NCI-H2171 (cell line): Measurements from ENCODE around the gene C14orf180.
"Not testable (repeated sequence)": the region's sequence is repeated elsewhere in the genome, so short reads cannot be mapped to it uniquely, and the experiment has no call there.

Source experiments
- DNase-seq: peaks from one replicate; lab custom pipeline; 2025; lab: John Stamatoyannopoulos, UW

C14orf180 gene

DNA sequence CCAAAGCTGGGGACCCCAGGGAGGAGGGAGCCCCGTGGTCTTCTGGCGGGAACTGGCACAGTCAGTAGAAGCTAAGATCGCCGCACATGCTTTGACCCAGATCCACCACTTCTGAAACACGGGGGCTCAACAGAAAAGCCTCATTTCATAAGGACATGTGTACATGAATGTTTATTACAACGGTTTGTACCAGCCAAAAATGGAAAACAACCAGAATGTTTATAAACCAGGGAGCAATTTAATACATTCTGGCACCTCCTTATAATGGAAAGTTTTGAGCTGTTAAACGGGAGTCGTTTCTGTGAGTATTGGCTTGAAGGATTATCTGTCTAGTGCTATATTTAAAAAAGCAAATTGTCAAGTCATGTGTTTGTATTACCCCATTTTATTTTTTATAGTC lies 32.3 kb downstream of the C14orf180 start:
- no peak for DNase-seq

DNA sequence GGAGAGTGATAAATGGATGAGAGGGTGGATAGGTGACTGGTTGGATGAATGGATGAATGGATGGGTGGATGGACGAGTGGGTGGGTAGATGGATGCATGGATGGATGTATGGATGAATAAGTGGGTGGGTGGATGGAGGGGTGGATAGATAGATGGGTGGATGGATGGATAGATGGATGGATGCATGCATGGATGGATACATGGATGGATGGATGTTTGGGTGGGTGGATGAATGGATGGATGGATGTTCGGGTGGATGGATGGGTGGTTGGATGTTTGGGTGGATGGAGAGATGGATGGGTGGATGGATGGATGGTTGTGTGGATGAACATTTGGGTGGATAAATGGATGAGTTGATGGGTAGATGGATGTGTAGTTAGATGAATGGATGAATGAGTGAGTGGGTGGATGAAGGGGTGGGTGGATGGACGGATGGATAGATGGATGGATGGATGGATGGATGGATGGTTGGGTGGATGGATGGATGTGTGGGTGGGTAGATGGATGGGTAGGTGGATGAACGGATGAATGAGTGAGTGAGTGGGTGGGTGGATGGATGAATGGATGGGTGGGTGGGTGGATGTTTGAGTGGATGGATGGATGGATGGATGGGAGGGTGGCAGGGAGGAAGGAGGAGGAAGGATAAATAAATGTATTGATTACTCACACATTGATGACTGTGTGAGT lies 34.7 kb downstream of the C14orf180 start:
- no peak for DNase-seq

DNA sequence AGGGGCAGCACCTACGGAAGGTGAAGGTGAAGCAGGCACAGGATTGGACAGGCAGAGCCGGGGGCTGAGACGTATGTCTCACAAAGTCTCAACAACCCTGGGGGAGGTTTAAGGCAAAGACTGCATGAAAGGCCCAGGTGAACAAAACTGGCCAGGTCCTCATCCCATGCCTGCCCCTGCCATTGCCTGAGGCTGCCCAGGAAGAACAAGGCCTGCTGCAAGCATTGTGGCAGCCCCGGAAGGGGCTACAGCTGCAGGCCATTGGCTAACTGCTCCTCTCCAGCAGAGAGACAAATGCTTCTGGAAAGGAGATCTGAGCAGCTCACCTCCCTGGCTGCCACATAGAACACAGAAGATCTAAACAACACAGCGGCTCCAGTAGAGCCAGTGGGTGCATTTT lies 45.4 kb downstream of the C14orf180 start:
- no peak for DNase-seq

DNA sequence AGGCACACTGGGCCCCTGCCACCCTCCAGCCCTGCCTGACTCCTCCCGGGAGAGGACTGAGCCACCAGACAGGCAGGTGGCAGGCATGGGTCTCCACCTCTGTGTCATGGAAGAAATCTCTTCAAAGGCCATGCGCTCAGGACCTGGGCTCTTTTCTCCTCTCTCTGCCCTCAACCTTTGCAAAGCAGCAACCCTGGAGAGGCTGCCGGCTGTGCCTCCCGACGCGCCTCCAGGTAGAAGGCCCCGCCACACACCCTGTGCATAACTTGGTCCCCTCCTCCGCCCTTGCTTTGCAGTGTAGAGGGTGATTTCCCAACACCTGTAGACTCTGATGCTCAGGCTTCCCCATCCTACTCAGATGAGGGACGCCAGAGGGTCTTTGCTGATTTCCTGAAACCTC lies 53.2 kb downstream of the C14orf180 start:
- no peak for DNase-seq

DNA sequence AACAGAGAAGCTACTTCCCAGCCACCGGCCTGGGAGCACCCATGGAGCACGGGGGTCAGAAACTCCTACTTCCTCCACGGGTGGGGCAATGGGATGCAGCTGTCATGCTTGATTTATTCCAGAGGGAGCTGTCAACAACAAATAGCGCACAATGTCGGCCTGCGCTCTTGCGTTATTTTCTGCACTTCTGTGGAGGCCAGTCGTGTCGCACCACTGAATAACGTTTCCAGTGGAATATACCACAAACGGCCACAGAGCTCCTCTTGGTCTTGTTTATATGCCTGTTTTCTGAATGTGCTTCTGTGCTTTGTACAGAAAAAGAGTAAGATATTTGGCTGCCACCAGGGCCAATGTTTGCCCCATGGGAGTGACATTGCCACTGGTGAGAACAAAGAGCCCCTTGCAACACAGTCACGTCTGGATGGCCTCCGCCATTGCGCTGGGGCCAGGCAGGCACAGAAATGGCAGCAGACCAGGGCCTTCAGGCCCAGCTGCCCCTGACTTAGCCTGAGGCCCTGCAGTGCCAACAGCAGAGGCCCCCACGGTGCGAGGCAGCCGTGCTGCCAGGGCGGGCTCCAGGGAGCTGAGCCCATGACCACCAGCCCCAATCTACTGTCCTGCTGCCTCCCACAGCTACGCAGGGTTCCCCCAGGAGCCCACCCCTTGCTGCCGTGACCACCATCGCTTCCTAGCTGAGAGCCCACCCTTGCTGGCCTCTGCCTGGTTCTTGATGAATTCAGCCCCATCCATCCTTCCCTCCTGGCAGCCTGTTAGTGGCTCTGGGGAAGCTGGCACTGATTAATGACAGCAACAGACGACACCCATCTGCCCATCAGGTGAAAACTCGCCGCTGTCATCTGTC lies 53.9 kb downstream of the C14orf180 start:
- no peak for DNase-seq

DNA sequence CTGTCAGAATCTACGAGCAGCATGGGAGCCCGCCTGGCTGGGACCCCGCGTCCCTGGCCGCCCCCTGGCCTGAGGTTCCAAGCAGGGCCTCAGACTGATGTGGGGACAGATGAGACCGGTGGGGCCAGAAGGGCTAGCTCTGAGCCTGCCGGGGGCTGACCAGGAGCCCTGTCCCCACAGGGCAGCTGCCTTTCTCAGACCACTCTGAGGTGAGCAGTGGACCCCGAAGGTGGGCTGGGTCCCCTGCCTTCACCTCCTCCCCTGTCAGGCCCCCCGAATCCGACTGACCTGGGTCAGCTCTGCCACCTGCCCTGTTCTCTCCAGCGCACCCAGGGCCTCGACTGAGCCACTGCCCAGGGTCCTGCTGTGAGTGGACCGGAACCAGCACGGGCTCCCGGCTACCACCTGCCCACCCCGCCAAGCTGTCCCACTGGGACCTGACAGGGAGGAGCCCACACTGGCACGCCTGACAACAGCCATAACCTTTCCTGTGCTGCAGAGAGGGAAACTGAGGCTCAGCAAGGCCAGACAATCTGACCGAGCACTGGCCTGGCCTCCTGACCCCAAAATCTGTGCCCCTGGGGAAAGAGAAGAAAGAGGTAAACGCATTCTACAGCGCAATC lies 54.7 kb downstream of the C14orf180 start:
- DNase-seq = no peak

DNA sequence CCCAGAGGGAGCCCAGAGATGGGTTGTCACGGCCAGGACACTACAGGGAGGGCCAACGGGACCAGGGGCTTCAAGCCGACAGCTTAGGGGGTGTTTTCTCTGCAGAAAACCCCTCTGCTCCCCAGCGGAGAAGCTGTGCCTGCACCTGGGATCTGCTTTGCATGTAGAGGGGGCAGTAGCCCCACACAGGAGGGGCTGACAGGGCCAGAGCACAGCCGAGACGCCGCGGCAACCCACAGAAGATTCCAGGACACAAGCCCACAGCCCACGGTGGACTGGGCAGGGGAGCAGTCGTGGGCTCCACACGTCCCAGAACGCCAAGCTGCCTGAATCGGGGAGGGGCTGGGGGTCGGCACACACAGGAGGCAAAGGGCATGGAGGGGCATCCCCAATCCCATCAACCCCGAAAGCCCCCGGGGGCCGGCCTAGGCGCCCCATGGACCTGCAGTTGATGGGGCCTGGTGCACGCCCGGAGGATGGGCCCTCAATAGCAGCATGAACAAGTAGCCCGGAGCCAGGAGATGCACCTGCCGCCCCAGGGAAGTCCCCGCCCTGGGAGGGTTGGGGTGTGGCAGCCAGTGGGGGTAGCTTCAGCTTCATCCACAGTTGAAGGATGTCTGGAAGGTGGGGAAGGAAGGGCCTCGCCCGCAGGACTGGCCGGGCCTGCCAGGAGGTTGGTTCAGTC lies 55.5 kb downstream of the C14orf180 start:
- no peak for DNase-seq

DNA sequence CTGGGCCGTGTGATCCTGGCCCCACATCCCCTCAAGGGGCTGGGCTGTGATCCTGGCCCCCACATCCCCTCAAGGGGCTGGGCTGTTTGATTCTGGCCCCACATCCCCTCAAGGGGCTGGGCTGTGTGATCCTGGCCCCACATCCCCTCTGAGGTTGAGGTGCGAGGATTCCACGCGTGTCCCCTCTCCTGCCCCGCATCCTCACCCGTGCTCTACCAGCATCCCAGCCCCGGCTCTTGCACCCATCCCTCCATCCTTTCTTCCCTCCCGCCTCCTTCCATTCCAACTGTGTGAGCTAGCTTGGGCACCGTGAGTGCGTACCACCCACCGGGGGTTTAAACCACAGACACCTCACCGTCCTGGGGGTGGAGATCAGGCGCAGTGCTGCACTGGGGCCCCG lies 56.2 kb downstream of the C14orf180 start:
- no peak for DNase-seq

DNA sequence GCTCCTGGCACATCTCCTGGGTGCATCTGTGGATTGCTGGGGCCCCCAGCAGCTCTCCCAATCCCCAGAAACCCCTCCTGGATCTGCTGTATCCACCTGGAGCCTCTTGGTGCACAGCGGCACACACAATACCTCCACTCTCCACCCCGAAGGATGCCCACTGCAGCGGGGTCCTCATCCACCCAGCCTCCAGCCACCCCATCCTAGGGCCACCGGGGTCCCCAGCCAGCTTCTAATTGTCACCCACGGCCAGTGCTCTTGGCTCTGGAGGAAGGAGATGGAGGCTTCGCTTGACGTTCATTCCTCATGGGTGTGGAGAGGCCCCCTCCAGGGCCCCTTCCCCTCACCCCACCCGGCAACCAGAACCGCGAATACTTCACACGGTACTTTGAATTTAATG lies 56.6 kb downstream of the C14orf180 start:
- DNase-seq = no peak

DNA sequence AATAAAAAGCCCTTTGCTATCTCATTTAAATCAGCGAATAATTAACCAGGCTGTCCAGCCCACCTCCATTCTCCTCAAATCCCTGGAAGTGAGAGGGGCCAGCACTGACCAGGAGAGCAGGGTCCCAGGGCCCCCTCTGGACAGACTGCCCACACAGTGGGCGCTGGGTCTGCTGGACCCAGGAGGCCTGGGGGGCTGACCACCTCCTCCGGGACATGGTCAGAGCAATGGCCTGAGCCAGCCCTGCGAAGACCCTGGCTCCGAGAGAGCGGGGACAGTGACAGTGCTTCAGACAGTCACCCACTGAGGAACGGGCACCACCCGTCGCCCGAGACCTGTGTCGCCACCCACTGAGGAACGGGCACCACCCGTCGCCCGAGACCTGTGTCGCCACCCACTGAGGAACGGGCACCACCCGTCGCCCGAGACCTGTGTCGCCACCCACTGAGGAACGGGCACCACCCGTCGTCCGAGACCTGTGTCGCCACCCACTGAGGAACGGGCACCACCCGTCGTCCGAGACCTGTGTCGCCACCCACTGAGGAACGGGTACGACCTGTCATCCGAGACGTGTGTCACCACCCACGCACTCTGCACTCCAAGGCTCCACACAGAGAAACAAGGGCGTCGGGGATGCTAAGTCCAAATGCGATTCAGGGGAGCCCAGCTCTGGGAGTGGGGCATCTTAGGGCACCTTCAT lies 57.4 kb downstream of the C14orf180 start:
- DNase-seq = not testable (repeated sequence)

DNA sequence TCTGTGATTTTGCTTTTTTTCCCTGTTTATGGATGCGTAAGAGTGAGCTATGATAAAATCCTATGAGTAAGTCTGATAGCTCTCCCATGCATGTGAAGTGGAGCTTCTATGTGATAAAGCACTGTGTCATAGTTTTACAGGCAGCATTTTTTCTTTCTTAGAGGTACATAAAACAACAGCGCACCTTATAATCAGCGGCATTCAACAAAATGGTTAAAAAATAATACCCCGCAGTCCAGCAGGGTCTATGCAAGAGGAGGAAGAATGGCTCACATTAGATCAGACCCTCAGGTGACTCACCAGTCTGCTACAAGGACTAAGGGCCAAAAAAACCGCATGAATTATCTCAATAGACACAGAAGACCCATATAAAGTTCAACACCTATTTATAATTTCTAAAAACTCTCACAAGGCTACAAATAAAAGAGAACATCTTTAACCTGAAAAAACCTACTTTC lies 58.0 kb downstream of the C14orf180 start:
- DNase-seq = no peak

DNA sequence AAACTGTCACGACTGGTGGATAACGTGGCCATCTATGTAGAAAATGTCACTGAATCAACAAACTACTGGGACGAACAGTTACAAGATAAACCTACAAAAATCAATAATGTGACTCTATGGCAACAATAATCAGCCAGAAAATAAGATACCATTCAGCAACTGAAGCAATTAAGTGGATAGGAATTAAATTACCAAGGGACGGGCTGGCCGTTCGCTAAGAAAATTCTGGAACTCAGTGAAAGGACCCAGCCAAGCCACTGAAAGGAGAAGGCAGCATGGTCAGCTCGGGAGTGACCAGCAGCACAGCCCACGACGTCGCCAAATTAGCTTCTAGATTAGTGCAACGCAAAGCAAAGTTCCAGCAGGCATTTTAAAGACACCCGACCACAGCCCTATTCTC lies 58.6 kb downstream of the C14orf180 start:
- DNase-seq = no peak

DNA sequence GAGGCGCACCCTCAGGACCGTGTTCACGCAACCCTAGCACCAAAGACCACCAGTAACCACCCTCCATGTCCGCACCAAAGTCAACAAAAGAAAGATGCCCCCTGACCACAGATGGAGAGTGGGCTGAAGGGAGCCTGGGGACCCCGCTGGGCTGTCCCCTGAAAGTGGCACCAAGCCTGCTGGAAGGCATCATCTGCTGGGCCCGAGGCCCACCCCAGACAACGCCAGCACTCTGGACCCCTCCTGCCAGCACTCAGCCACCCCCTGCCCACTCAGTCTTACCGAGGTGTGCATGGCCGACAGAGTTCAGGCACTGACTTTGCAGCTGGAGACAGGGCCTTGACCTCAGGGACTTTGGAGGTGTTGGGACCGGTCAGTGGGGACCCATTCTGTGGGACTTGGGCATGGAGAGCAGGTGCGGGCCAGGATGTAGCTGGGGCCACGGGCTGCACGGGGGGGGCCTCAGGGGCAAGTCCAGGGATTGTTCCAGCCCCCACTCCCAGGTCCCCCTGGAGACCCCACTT lies 59.4 kb downstream of the C14orf180 start:
- DNase-seq = no peak

DNA sequence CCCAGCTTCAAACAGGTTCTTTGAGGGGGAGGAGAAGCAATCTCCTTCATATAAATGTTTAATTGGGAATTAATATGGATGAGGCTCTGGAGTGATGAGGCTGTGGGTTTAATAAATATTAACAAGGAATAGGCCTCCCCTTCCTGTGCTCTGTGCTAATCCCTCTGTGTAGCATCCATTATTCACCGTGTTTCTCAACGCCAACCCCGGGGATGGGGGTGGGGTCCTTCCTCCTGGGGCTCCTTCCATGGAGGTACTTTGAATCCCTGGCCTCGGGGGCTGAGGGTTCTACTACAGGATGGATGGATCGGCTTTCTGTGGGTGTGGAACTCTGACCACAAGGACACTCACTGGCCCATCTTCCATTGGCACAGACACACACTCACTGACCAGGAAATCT lies 59.9 kb downstream of the C14orf180 start:
- DNase-seq = no peak
